HUDEP-2 (cell line): ENCODE measurements around the gene TCHHL1.

ENCODE experiments used
- DNase-seq, 76 experiments: peaks; one replicate each; lab custom pipeline; 2025; ENCODE audit not compliant: unreplicated experiment in 76 of 76; lab: John Stamatoyannopoulos, UW

The TCHHL1 gene

DNA sequence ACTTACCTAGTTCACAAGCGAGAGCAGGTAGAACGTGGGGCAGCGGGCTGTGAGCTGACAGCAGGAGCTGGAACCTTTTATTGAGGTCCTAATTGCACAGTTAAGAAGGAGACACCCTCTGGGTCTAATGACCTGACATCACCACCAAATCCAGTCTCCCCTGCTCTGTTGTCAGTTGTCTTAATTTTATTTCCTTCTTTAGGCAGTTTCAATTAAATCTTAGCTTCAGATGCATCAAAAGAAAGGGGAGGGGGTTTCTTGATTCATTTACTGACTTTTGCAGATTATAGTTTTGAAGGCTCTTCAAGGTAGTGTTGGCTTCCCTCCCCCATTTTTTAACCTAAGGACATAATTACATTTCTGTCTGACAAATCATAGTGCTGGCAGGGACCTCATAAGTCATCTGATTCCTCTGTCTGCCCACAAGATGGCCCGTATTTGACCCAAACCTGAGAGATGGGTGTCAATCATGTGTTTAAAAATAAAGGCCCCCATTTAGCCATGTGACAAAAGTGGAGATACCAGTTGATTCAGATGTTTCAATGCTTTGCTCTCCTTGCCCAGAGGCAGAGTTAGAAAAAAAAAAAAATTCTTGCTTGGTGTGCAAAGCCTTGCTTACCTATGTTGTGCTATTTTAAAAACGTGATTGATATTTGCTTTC, at the start of gene TCHHL1:
TSS of gene TCHHL1 (minus strand) at position 51 of the 661 bp plus-strand sequence. CDS start 921 bp downstream, outside the sequence.
- DNase-seq = no peak

DNA sequence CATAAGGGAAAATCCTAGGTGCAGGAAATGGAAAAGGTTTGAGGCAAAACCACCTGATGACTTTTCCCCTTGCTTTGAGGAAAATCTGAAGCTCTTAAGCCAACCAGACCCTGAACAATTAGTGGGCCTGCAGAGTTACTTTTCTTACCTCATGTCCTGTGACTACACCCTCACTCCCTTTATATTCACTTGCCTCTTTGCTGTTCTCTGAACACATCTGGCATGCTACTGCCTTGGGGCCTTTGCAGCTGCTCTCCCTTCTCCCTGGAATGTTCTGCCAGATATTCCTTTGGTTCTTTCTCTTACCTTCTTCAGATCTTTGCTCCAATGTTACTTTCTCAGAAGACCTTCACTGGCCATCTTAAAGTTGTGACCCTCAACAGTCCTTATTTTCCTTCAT, 48.4 kb upstream of the TCHHL1 start:
- peak in 9 of 76 experiments; percentile 7 to 64 (median 42) for DNase-seq

DNA sequence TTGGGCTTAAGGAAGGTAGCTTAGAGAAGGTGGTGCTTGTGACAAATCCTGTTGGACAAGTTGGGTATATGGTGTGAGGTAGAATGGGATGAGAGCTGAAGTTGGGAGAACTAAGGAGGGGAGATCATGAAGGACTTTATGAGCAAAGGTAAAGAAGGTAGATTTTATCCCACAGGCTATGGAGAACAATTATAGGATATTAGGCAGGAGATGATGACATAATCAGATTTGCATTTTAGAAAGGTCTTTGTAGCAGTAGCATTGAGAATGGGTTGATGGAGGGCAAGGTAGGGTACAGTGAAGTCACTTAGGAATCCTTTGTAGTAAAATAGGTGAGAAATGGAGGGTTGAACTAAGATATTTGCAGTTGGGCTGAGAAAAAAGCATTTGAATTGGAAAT, 41.3 kb upstream of the TCHHL1 start:
- DNase-seq = no peak

DNA sequence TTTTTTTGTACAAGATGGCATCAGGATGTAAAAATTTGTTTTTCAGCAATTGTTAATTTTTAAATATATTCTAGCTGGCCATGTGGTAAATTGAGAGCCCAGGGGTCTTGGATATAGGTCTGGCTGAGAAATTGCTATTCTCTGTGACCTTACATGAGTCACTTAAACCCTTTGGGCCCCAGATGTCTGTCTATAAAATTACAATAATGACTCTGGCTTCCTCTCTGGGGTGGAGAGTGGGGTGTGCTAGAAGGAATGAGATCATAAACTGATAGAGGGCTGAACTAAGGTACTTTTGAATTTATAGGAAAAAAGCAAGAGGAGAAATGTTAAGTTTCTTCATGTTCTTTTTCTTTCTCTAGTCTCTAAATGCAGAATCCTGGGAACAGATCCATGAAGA, 38.8 kb upstream of the TCHHL1 start:
- DNase-seq = no peak

DNA sequence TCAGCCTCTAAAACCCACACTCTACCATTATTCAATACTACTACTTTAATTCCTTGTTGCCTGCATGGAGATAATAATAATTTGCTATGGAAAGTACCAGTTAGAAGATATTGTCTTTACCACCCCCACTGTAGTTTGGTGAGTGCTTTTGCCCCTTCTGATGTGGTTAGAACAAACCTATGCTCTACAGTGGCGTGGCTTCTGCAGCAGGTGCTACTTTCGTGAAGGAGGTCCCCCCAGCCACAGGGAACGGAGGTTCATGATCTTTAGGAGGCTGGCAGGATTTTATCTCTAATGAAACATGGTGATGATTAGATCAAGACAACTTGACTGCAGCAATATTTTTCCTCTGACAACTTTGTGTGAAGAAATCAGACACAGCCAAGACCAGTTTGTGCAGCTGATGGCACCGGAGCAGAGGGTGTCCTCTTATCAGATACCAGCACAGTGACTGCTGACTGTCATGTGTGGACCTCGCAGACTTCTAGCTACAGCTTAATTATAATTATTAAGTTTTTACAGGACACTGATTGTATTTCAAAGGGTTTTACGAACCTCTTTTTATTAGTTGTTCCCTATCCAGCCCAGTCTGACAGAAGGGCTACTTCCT, 37.1 kb upstream of the TCHHL1 start:
- no peak for DNase-seq

DNA sequence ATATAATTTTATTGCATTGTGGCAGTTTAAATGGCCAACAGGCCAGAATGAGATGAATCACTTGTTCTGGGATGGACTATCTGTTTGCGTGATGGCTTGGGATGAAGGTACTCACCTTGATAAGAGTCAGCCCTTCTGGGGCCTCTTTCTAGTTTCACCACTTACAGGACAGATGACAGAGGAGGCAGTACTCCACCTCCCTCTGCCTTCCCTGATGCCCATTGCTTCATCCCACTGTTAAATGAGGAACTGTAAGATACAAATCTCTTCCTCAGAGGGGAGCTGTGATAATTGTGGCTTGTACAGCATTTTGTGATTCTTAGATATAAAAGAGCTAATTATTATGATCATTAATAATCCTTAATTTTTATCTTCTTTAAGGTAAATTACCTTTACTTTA, 30.1 kb upstream of the TCHHL1 start:
- no peak for DNase-seq

DNA sequence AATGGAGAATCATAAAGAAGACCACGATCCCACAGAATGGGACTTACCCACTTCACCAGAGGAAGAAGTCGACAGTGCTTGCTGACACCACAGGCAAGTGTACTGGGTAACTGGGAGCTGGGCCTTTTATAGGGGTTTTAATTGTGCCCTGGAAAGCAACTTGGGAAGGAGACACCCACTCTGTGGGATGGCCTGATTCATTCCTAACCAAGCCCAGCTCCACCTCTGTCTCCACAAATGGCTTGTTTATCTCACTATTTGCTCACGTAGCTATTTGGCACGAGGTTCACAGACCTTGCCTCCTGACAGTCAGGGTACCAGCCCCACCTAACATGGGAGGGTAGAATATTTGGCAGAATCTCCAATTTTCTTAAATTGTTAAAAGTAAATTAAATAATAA, 26.5 kb upstream of the TCHHL1 start, which contains the start of gene TCHH:
TSS of gene TCHH (minus strand) at position 101 of the 400 bp plus-strand sequence. CDS start 1,364 bp downstream, outside the sequence.
- no peak for DNase-seq

DNA sequence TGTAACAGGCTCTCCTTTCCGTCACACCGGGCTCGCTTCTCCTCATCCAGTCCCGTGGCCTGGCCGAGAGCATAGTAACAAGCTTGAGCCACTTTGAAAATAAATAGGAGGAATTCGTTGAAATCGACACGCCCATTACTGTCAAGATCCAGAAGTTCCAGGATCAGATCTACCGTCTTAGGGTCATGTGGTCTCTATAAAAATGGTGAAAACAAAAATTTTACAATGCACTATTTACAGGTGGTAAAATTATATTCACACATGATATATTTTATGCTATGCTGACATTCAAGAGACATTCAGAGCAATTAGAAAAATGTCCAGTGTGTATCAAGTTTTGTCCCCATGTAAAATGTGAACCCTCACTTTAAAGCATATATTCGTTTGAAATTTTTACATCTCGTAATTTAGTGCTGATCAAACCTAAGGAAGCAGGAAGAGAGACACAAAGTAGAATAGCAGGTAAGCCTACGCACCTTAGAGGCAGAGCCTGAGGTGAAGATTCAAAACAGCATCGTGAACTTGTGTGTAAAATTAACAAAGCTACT, 24.1 kb upstream of the TCHHL1 start:
- no peak for DNase-seq

DNA sequence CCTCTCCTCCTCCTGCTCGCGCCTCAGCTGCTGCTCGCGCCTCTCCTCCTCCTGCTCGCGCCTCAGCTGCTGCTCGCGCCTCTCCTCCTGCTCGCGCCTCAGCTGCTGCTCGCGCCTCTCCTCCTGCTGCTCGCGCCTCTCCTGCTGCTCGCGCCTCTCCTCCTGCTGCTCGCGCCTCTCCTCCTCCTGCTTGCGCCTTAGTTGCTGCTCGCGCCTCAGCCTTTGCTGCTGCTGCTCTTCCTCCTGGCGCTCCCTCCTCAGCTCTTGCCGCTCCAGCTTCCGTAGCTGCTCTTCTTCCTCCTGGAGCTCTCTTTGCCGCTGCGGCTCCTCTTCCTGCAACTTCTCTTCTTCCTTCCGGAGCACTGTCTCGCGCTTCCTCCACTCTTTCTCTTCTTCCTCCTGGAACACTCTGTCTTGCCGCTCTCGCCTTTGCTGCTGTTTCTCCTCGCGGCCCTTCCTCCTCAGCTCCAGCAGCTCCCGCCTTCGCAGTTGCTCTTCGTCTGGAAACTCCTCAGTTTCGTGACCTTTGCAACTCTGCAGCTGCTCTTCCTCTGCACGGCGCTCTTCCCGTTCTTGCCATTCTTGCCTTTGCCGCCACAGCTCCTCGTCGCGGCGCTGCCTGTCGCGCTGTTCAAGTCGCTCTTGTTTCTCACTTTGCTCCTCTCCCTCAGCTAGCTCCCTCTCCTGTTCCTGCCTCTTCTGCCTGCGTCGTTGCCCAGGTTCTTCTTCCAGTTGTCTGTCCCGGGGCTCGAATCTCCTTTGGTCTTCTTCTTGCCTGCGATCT, 23.4 kb upstream of the TCHHL1 start:
- no peak for DNase-seq

DNA sequence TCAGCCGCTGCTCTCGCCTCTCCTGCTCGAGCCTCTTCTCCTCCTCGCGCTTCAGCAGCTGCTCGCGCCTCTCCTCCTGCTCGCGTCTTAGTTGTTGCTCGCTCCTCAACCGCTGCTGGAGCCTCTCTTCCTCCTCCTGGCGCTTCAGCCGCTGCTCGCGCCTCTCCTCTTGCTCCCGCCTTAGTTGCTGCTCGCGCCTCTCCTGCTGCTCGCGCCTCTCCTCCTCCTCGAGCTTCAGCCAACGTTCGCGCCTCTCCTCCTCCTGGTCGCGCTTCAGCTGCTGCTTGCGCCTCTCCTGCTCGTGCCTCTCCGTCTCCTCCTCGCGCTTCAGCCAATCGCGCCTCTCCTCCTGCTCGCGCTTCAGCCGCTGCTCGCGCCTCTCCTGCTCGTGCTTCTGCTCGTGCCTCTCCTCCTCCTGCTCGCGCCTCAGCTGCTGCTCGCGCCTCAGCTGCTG, 22.7 kb upstream of the TCHHL1 start:
- peak in 1 of 76 experiments; percentile 27 for DNase-seq

DNA sequence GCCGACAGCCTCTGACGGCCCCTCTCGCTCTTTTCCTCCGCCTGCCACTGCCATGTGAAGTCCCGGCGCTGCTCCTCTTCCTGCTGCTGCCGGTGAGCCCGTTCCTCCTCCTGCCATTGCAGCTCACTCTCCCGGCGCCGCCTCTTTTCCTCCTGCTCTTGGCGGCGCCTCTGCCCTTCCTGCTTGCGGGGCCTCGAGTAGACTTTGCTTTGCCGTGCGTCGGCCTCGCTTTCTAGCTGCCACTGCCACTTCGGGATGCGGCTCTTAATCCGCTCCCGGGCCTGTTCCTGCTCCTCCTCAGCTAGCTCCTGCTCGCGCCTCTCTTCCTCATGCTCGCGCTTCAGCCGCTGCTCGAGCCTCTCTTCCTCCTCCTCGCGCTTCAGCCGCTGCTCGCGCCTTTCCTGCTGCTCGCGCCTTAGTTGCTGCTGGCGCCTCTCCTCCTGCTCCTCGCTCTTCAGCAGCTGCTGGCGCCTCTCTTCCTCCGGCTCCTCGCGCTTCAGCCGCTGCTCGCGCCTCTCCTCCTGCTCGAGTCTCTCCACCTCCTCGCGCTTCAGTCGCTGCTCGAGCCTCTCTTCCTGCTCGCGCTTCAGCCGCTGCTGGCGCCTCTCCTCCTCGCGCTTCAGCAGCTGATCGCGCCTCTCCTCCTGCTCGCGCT, 22.1 kb upstream of the TCHHL1 start:
- peak in 3 of 76 experiments; percentile 5 to 10 (median 7) for DNase-seq

DNA sequence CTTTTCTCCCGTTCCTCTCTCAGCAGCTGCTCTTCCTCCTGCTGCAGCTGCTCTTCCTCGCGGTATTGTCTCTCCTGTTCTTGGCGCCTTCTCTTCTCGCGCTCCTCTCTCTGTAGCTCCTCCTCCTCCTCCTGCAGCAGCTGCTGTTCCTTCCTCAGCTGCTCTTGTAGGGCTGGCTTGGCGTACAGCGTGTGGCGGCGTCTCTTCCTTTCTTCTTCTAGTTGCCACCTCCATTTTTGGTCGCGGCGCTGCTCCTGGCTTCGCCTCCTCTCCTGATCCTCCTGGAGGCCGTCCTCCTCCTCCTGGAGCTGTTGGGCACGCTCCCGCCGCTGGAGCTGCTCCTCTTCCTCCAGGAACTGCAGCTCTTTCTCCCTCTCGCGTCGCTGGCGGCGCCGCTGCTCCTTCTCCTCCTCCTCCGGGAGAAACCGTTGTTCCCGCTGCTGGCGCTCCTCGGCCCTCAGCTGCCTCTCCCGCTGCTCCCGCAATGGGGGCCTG, 21.5 kb upstream of the TCHHL1 start:
- DNase-seq = no peak

DNA sequence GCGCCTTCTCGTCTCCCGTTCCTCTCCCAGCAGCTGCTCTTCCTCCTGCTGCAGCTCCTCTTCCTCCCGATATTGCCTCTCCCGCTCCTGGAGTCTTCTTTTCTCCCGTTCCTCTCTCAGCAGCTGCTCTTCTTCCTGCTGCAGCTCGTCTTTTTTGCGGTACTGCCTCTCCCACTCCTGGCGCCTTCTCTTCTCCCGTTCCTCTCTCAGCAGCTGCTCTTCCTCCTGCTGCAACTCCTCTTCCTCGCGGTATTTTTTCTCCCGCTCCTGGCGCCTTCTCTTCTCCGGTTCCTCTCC, 21.1 kb upstream of the TCHHL1 start:
- no peak for DNase-seq

DNA sequence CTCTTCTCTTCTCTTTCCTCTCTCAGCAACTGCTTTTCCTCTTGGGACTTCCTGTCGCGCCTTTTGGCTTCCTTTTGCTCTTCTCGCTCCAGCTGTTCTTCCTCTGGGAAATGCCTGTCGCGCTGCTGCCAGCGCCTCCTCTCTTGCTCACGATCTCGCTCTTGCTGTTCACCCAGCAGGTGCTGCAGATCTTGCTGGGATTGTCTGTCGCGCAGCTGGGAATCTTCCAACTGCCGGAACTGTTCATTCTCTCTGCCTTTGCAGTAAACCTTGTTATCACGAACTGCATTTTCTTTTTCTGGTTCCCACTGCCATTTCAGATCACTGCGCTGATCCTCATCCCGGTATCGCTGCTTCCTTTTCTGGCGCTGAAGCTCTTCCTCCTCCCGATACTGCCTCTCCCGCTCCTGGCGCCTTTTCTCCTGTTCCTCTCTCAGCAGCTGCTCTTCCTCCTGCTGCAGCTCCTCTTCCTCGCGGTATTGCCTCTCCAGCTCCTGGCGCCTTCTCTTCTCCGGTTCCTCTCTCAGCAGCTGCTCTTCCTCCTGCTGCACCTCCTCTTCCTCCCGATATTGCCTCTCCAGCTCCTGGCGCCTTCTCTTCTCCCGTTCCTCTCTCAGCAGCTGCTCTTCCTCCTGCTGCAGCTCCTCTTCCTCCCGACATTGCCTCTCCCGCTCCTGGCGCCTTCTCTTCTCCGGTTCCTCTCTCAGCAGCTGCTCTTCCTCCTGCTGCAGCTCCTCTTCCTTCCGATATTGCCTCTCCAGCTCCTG, 20.6 kb upstream of the TCHHL1 start:
- DNase-seq = no peak

DNA sequence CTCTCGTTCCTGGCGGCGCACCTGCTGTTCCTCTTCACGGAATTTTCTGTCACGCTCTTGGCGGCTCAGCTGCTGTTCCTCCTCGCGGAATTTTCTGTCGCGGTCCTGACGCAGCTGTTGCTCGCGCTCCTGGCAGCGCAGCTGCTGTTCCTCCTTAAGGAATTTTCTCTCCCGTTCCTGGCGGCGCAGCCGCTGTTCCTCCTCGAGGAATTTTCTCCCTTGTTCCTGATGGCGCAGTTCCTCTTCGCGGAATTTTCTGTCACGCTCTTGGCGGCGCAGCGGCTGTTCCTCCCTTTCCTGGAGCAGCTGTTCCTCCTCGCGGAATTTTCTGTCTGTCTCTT, 20.0 kb upstream of the TCHHL1 start:
- DNase-seq = no peak

DNA sequence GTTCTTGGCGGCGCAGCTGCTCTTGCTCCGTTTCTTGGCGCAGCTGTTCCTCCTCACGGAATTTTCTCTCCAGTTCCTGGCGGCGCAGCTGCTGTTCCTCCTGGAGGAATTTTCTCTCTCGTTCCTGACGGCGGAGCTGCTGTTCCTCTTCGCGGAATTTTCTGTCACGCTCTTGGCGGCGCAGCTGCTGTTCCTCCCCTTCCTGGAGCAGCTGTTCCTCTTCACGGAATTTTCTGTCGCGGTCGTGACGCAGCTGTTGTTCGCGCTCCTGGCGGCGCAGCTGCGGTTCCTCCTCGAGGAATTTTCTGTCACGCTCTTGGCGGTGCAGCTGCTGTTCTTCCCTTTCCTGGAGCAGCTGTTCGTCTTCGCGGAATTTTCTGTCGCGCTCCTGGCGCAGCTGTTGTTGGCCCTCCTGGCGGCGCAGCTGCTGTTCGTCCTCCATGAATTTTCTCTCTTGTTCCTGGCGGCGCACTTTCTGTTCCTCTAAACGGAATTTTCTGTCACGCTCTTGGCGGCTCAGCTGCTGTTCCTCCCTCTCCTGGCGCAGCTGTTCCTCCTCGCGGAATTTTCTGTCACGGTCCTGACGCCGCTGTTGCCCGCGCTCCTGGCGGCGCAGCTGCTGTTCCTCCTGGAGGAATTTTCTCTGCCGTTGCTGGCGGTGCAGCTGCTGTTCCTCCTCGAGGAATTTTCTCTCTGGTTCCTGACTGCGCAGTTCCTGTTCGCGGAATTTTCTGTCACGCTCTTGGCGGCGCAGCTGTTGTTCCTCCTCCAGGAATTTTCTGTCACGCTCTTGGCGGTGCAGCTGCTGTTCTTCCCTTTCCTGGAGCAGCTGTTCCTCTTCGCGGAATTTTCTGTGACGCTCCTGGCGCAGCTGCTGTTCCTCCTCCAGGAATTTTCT, 19.4 kb upstream of the TCHHL1 start:
- no peak for DNase-seq

DNA sequence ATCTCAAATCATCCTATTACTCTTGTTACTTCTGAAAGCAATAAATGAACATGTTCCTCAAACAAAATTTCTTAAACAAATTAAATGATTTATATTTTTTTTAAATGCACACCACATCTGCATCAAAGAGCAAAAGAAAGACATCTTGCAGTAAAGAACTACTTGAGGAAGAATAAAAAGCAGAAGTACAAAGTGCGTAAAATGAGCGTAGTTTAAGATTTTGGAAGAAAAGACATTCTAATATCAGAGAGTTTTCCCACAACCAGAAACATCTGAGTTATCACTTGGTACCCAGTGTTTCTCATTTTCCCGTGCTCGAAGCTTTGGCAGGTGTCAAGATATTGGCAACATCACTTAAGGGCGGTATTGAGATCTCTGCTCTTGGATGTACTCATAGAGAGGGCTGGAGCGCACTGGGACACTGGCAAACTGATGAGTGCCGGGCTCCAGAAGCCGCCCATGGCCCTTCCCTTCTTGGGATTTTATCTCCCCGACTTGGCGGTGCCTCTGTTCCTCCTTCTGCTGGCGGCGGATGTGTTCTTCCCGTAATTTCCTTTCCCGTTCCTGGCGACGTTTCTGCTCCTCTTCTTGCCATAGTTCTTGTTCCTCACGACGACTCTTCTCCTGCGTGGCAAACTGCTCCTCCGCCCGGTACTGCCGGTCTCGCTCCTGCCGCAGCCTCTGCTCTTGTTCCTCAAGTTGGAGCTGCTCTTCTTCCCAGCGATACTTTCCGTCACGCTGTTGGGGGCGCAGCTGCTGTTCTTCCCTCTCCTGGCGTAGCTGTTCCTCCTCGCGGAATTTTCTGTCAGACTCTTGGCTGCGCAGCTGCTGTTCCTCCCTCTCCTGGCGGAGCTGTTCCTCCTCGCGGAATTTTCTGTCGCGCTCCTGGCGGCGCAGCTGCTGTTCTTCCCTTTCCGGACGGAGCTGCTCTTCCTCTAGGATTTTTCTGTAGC, 18.4 kb upstream of the TCHHL1 start:
- no peak for DNase-seq

DNA sequence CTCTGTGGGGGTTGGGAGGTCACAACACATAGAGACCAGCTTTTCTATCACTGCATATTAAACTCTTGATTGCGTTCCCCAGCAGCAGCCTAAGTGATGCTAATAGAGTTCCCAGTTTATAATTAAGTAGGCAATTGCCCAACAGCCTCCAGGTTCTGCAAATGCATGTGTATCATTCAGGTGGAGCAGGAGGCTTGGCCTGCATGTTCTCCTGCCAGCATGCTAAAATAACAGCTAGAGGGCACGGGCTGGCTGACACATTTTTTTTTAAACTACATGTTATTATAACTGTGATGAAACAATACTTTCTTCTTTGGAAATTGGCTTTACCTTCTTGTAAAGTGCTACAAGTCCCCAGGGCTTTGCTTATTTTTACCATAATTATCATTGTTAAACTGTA, 16.0 kb upstream of the TCHHL1 start:
- DNase-seq = no peak
